Ascending aorta (tissue), 2 donors: ENCODE data around the gene S100PBP. TPM values are rescaled to one million over a fixed set of nuclear protein-coding genes. Genes with fewer than 3 reads are reported as not detected.

Experiments used
- DNase-seq, 2 donors: peaks; one replicate each; pipeline ENCODE4 v3.0.0-alpha.2; 2019; ENCODE audit warnings: low spot score in 2 of 2
- H3K27ac ChIP-seq, 2 donors: fragments of 200-600 bp; sonication (generic); one replicate each; pipeline ENCODE4 v1.5.1; 2016 to 2017; ENCODE audit warnings: mild to moderate bottlenecking in 1 of 2
- H3K27me3 ChIP-seq: fragments of 200-600 bp; sonication (generic); one replicate; pipeline ENCODE4 v1.5.1; 2017
- H3K36me3 ChIP-seq, 2 donors: fragments of 200-600 bp; sonication (generic); one replicate each; pipeline ENCODE4 v1.5.1; 2016
- H3K4me1 ChIP-seq, 2 donors: fragments of 200-600 bp; sonication (generic); one replicate each; pipeline ENCODE4 v1.5.1; 2016 to 2017; ENCODE audit warnings: mild to moderate bottlenecking in 1 of 2
- H3K4me3 ChIP-seq, 2 donors: fragments of 200-600 bp; sonication (generic); one replicate each; pipeline ENCODE4 v1.5.1; 2016 to 2017; ENCODE audit warnings: mild to moderate bottlenecking in 1 of 2
- H3K9me3 ChIP-seq, 2 donors: fragments of 200-600 bp; sonication (generic); one replicate each; pipeline ENCODE4 v1.5.1; 2016
- CTCF ChIP-seq, 3 experiments: fragments of 200-600 bp in 2 of 3; fragments of 450-650 bp in 1 of 3; sonication (generic) in 2 of 3; IDR thresholded peaks; one replicate each; pipeline ENCODE4 v1.5.1; 2016 to 2019; ENCODE audit warnings: antibody characterized with exemption in 3 of 3, mild to moderate bottlenecking in 1 of 3, moderate library complexity in 1 of 3
- intact Hi-C: fragments of 100-400 bp; cut with DNase I; formaldehyde crosslinking; loops from one replicate; pipeline ENCODE4 v1.15.1; 2023
- total RNA-seq: library from RNA; depleted of rRNA; stranded (reverse); fragments of >200 nt; gene quantifications from one replicate; pipeline ENCODE4 v1.1.0, GENCODE V29; 2016

S100PBP gene
- total RNA-seq, 1 donor from 2014 or later = 1.6 TPM

- Histone ChIP-seq H3K27ac (peak overlapping the region in 1 of 2 donors; percentile 83), H3K4me1 (peaks cover 12 to 49% of the 10 kb centered on the region in 2 donors), H3K36me3 (no peaks in the 10 kb centered on the region), H3K4me3 (no peak overlapping the region), H3K9me3 (no peaks in the 10 kb centered on the region), H3K27me3 (no peaks in the 10 kb centered on the region)
- TF ChIP-seq CTCF (IDR thresholded peaks at IDR 0.05) = no peak
- intact Hi-C loops = no loop called here
- peak in 1 of 2 donors; percentile 2 for DNase-seq
These were observed 50.2 kb downstream of the S100PBP start for GRCh38 chr1:32867671-32868070.

DNA sequence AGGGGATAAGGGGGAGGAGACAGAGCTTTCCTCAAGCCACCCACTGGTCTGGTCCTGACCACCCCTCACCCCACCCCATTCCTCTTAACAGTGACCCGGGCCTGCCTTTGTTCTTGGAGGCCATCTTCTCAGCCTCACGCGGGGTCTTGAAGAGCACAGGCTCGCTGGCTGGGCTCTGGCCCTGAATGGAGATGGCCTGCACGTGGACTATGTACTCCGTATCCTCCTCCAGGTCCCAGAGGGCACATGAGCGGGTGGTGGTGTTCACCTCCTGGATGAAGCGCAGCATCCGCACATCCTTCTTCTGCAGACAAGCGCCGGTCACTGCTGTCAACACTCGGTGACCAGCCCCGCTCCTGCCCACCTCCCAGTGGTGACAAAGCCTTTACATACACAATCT, 50.6 kb downstream of the S100PBP start:
- peak overlapping the region in 1 of 2 donors; percentile 83 for H3K27ac ChIP-seq
- peak in 1 of 2 donors; percentile 46 for DNase-seq
- peaks cover 12 to 51% of the 10 kb centered on the region in 2 donors for H3K4me1 ChIP-seq

DNA sequence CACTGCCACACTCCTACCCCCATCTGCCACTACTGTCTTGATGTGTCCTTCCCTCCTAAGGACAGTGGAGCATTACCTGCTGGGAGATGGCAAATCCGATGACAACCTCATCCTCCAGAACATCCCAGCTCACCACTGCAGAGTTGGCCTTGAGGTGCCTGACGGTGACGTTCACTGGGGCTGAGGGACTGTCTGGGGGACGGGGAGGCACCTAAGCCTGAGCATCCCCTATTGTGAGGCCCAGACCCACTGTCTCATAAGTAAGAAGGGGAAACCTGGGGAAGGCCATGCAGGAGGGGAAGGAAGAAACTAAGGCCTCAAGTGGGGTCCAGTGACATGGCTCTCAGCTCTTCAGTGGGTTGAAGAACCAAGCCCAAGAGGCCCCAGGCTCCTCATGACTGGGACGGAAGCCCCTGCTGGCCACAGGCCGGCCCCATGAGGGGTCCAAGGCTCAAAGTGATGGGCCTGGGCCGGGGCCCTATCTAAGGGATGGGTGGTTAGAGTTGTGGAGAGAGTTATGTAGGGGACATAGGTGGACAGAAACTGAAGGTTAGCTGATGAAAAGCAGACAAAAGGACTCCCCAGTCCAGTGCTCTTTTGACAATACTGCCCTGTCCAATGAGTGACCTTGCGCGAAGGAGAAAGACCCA, 51.5 kb downstream of the S100PBP start:
- Histone ChIP-seq H3K36me3 (no peaks in the 10 kb centered on the region), H3K27ac (peak overlapping the region in 1 of 2 donors; percentile 13), H3K4me3 (no peak overlapping the region), H3K27me3 (no peaks in the 10 kb centered on the region), H3K9me3 (no peaks in the 10 kb centered on the region), H3K4me1 (peaks cover 12 to 42% of the 10 kb centered on the region in 2 donors)
- peak in 1 of 2 donors; percentile 50 for DNase-seq
- TF ChIP-seq CTCF (IDR thresholded peaks at IDR 0.05) = no peak
- intact Hi-C loops = no loop called here

More for the DNA sequence above, 50.6 kb downstream of the S100PBP start:
- Histone ChIP-seq H3K4me3 (no peak overlapping the region), H3K27me3 (no peaks in the 10 kb centered on the region), H3K36me3 (no peaks in the 10 kb centered on the region), H3K9me3 (no peaks in the 10 kb centered on the region)
- no peak for TF ChIP-seq CTCF (IDR thresholded peaks at IDR 0.05)
- intact Hi-C loops = no loop called here

- peak overlapping the region in 1 of 2 donors; percentile 11 for H3K27ac ChIP-seq
- H3K4me3 ChIP-seq = peak overlapping the region; percentile 35 to 57
- DNase-seq = no peak
- intact Hi-C loops = loop anchor here (2.0 kb wide), 1 partner anchor 53 kb away; the partner anchor contains the start of genes S100PBP and YARS1
- H3K36me3 ChIP-seq = no peaks in the 10 kb centered on the region
- H3K9me3 ChIP-seq = no peaks in the 10 kb centered on the region
- H3K27me3 ChIP-seq = no peaks in the 10 kb centered on the region
- TF ChIP-seq CTCF (IDR thresholded peaks at IDR 0.05) = no peak
- H3K4me1 ChIP-seq = peaks cover 5 to 31% of the 10 kb centered on the region in 2 donors
These were observed 52.6 kb downstream of the S100PBP start for GRCh38 chr1:32869923-32870614.

DNA sequence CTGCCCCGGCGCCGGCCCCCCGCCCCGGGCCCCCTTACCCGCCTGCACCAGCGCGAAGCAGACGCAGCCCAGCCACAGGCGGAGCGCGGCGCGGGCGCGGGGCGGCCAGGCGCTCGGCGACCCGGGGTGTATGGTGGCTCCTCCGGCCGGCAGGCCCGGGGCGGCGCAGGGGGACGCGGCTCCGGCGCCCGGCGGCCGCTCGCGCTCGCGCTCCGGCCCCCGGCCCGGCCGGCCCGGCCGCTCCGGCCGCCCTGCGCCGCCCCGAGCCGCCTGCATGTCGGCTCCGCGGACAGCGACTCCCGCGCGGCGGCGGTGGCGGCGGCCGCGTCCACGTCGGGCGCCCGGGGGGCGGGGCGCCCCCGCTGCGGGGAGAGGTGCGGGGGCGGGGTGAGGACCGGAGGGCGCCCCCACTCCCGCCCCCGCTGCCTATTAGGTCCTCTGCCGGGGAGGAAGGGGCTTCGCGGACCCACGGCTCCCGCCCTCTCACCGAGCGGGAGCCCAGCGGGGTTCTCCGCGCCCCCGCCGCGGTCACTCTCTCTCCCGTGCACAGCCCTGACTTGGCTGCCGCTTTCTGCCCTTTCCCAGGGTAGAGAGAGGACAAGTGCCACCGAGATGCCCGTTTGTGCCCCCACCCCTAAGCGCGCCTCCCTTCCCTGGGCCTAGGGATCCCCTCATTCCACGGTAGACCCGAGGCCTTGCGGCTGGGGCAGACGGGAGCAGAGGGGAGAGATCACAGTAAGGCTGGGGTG, 53.3 kb downstream of the S100PBP start, which contains the start of gene FNDC5:
Gene FNDC5, minus strand, starts transcription at position 298 of the 749 bp plus-strand sequence.
- H3K4me1 ChIP-seq = peaks cover 4 to 24% of the 10 kb centered on the region in 2 donors
- no peaks in the 10 kb centered on the region for H3K36me3 ChIP-seq
- no peaks in the 10 kb centered on the region for H3K9me3 ChIP-seq
- peak within 1 kb of the TSS in 1 of 2 donors; percentile 11 for H3K27ac ChIP-seq
- DNase-seq = no peak
- H3K4me3 ChIP-seq = peak within 1 kb of the TSS; percentile 56 to 77
- no peaks in the 10 kb centered on the region for H3K27me3 ChIP-seq
- TF ChIP-seq CTCF (IDR thresholded peaks at IDR 0.05) = no peak
- intact Hi-C loops = loop anchor here (2.0 kb wide), 1 partner anchor 54 kb away; the partner anchor contains the start of genes S100PBP and YARS1
